Measurements from ENCODE around the gene MEF2A.
"Not testable (repeated sequence)": the region's sequence is repeated elsewhere in the genome, so short reads cannot be mapped to it uniquely, and the experiment has no call there.

The MEF2A gene

DNA sequence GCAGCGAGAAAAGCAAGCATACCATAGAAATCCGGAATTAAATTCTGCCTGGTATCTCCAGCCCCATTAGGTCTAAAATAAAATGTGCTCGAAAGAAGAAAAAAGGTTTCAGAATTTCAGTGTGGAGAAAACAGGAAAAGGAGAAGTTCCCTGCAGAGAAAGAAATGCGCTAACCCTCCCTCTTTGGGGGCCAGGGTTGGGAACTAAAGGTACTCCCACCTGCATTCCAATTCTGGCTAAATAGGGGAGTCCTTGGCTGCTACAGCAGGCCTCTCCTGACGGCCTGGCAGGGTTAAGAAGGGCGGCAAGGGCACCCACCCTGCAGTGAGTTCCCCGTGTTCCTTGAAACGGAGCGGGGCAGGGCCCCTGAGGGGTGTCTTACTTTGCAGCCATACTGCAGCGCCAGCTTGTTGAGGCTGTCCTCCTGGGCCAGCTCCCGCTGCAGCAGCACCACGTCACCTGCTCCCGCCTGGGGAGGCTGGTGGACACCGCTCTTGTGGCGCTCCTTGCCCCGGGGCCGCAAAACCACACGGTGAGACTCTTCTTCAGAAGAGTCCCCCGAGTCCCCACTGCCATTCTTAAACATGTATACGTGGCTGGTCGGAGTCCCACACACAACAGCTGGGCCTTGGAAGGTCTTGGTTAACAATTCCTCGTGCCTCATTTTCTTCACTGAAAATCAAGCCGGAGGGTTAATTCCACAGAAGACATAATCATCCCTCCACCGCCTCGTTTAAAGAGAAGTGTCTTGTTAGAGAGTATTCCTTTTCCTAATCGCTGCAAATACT is 165.7 kb downstream of the MEF2A start:
- DNase-seq (ENCODE audit: low spot score): no peak

DNA sequence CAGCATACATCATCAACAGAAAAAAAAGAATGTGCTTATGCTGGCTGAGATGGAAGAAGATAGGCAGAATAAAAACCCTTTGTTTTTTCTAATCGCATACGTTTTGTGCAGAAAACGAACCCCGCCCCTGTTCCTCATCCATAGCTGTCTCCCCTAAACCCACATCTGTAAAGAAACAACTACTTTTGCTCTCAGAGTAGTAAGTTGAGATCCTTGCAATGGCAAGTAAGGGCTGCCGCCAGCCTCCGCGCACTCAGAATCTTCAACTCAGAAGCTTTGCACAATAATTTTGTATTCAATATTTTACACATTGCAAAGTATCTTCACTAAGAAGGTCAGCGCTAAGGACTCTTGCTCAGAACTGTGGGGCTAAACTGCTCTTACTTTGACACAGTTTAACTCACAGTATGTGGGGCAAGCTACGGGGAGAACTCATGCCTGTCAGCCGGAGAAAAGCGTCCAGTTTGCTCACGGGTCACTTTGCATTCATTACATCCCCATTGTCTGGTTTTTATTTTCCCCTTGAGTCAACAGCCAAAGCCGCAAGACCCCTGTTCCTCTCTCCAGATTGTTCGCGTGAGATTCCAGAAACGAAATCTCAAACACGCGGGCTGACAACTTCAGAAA is 166.5 kb downstream of the MEF2A start:
- peak; percentile 25 for DNase-seq (ENCODE audit: low spot score)

DNA sequence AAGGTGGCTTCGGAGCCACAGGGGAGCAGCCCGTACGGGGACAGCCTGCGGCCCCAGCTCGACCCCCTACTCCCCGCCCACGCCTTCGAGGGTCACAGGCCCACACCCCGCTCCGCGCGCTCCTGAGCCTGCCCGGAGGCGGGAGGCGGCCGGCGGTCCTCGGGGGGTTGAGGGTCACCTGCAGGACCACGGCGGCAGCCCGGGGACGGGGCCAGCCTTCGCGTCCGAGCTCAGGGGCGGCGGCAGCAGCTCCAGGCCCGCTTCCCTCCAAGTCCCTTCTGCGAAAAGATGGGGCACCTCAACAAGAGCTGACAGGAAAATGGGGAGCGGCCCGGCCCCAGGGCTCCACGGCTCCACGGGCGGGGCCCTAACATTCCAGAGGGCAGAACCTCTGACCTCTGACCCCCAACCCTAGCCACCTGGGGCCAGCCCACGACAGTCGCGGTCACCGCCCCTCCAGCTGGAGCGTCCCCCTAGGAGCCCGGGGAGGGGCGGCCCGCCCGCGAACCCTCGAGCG is 167.0 kb downstream of the MEF2A start:
- peak; percentile 13 for DNase-seq (ENCODE audit: low spot score)

DNA sequence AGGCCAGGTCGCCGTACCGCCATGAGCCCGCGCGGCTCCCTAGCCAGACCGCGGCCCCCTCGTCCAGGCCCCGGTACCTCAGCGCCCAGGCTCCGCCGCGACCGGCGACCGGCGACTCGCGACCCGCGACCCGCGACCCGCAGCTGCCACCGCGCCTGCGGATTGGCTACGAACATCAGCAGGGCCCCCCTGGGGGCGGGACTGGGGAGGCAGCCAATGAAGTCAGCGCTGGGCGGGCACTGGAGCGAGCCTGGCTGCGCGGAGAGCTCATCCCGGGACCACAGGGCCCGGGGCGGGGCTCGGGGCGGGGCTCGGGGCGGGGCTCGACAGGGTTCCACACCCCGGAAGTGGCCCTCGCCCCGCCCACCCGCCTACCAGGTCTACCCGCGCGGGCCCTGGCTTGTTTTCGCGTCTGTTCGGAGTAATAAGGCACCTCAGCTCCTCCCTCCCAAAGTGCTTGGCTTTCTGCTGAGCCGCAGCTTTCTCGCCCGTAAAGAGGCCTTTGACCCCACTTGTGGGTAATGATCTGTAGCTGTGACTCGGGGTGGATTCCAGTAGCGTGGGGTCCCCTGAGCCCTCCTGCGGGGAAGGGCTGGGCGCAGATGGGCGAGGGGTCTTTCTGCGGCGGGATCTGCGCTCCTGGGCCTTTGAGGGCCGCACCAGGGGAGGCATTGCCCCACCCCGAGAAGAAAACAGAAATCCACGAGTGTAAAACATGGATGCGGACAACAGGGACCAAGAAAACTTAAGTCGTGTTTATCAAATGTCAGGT is 167.7 kb downstream of the MEF2A start, which contains the start of gene LYSMD4:
TSS of gene LYSMD4 (minus strand) at position 170 of the 772 bp plus-strand sequence. CDS start 1,438 bp downstream, outside the sequence.
- peak; percentile 93 for DNase-seq (ENCODE audit: low spot score)

DNA sequence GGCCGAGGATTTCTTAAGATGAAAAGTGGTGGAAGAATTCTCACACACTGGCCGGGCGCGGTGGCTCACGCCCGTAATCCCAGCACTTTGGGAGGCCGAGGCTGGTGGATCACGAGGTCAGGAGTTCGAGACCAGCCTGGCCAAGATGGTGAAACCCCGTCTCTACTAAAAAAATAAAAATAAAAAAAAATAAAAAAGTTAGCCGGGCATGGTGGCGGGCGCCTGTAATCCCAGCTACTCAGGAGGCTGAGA is 168.2 kb downstream of the MEF2A start:
- DNase-seq (ENCODE audit: low spot score): not testable (repeated sequence)

DNA sequence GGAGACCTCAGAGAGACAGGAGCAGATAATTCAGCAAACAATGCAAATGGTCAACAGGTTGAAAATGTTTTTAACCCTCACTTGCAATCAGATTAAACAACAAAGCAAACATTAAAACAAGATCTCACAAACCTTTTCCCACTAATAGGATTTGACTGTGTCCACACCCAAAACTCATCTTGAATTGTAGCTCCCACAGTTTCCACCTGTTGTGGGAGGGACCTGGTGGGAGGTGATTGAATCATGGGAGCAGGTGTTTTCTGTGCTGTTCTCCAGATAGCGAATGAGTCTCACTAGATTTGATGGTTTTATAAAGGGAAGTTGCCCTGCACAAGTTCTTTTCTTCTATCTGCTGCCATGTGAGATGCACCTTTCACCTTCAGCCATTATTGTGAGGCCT is 168.8 kb downstream of the MEF2A start:
- DNase-seq (ENCODE audit: low spot score): no peak

DNA sequence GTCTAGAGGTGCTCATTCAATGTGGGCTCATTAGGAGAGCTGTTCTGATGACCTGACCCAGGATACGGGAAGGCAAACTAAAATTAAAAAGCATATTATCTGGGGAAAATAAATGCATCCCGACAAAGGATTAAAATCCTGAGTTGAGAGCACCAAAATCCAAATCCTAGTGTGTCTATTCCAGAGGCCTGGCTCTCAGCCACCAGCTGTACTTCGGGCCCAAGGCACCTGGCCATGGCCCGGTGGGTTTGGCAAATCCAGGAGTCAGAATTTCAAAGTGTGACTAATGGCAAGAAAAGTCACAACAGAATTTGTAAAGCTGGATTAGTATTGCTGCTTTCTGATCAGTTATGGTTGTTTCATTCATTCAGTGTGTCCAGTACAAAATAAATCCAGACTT is 170.1 kb downstream of the MEF2A start:
- DNase-seq (ENCODE audit: low spot score): no peak

DNA sequence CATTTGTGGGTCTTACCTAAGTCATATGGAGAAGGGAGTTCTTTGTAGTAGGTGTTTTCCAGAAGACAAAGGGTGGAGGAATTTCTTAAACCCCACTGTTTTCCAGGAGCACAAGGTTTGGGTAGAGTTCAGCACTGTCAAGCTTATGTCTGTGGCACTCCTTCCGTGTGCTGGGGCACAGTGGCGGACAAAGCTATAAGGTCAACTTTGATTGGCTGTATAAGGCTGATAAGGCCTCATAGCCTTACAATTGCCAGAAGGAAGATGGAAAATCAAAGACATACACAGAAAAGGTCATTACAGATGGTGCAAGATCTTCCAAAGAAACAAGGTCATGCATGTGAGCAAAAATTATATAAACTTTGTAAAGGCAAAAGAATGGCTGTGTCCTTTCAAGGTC is 170.9 kb downstream of the MEF2A start:
- no peak for DNase-seq (ENCODE audit: low spot score)

DNA sequence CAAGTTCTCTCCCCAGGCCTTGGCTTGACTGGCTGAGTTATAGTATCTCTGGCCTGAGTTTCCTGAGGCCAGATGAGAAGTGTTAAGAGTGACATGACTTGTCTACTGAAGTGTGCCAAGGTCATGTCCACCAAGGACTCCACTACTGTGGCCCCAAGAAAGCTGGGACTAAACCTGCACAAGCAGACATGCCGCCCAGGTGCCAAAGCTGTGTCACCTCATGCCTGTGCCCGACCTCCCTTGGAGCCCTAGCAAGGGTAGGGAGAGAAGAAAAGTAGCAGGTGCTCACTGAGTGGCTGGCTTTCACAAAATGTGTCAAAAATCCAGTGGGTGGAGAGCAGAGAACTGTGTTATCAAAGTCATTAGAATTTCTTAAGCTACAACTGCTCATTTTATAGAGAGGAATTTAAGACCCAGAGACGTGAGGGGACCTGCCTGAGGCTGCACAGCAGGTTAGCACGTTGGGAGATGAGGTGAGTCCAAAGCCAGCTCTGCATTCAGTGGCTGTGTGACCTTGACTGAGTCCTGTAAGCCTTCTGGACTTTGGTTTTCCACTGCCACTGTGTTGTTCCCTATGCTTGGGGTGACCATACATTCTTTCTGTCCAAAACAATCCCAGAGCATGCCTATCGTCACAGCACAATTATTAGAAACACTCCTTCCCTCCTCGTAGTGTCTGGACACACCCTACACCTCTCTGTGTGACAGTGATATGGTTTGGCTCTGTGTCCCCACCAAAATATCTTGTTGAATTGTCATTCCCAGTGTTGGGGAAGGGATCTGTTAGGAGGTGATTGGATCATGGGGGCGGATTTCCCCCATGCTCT is 172.4 kb downstream of the MEF2A start:
- DNase-seq (ENCODE audit: low spot score): no peak

DNA sequence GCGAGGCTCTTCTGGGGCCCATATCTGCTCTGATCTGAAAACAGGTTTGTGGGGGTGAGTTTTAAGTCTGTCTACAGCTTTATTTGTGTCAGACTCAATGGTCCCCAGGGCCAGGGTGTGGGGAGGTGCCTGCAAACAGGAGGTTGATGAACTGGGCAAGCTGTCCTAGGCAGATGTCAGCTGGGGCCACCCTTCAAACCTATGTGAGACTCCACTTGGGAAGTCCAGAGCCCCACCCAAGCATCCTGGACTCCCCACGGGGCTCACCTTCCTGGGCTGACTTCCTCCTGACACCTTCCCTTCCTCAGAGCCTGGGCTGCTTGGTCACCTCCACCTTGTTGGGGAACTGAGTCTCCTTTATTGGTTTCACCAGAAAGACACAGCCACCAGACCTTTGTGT is 176.1 kb downstream of the MEF2A start:
- DNase-seq (ENCODE audit: low spot score): no peak

DNA sequence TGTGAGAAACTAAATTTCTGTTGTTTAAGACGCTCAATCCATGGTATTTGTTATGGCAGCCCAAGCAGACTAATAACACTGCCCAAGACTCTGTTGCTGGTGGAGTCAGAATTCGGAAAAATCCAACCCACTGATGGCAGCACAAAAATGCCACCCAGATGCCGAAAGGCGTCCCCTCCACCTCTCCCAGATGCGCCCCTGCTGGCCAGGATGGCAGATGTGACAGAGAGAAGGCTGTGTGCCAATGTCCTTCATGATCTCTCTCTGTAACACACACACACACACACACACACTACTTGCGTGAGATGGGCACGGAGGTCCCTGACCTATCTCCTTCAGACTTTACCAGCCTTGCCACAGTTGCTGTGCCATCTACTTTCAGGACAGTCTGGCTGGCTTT is 178.4 kb downstream of the MEF2A start:
- no peak for DNase-seq (ENCODE audit: low spot score)

DNA sequence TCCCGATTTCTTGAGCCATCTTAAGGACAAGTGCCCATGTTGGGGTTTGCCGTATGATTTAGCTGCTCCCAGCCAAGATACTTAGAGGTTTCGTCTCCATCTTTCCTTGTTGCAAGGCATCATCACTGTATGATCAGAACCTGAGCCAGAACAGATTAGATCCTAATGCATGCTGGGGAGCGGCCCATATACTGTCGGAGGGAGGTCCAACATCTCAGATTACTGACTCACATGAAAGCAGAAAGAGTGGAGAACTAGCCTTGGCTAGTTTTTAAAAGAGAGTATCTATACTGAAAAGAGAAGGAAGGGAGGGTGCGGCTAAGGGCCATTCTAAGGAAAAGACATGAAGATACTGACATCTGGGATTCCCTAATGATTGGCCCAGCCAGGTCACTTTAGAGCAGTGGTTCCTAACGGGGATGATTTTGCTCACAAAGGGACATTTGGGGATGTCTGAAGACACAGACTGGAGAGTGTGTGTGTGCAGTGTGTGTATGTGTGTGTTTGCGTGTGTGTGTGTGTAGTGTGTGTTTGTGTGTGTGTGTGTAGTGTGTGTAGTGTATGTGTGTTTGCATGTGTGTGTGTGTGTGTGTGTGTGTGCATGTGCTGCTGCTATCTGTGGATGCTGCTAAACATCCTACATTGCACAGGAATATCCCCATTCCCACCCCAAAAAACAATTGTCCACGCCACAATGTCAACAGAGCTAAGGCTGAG is 179.7 kb downstream of the MEF2A start:
- DNase-seq (ENCODE audit: low spot score): no peak

DNA sequence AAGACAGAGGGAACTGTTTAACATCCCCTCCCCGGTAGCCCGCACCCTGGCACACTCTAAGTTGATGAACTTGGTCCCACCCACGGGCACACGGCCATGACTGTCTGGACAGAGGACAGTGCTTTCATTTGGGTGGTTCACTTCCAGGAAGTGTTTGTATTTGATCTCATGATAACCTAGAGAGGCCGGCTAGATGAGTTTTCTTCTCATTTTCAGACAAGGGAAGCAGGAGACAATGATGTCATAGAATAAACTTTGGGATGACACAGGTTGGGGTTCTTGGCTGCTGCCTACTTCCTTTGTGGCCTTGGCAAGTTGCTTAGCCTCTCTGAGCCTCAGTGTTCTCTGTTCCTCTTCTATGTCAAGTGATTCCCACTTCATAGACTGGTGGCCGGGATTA is 183.6 kb downstream of the MEF2A start:
- DNase-seq (ENCODE audit: low spot score): no peak

DNA sequence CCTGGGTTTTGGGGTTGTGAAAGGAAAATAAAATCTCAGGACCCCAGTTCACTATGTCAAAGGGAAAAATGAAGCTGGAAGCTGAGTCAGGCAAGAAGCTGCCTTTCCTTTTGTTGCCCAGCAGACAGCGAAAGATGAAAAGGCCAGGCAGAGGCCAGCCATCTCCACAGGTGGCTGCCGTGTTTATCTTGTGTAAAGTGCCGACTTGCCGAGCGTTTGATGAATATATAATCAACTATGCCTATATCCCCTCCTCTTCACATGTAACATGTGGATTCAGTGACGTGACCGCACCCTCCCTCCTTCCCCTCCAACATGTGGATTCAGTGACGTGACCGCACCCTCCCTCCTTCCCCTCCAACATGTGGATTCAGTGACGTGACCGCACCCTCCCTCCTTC is 184.5 kb downstream of the MEF2A start:
- DNase-seq (ENCODE audit: low spot score): not testable (repeated sequence)

DNA sequence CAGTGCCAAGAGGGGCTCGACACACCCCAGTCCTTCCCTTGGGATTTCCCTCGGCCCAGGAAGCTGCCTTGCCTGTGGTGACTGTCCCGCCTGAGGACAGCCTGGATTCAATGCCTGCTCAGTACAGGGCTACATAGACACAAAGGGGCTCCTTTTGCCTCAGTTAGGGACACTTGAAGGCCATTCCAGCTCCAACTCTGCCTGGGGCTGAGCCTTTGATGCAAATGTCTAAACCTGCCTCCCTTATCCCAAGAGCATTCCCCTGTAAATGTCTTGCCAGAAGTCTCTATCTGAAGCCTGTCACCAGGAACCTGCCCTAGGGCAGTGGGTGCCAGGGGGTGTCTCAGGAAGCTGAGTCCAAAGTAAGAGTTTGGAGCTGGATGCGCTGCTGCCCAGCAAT is 186.8 kb downstream of the MEF2A start:
- DNase-seq (ENCODE audit: low spot score): no peak

DNA sequence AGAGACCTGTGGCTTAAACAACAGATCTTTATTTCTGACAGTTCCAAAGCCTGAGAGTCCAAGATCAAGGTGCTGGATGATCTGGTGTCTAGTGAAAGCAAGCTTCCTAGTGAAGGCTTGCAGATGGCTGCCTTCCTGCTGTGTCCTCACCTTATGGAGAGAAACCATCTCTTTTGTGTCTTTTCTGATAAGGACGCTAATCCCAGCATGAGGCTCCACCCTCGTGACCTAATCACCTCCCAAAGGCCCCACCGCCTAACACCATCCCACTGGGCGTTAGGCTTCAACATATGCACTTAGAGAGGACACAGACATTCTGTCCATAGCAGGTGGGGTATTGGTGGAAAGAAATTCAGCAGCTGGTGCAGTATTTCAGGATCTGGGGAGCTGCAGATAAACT is 187.3 kb downstream of the MEF2A start:
- no peak for DNase-seq (ENCODE audit: low spot score)

DNA sequence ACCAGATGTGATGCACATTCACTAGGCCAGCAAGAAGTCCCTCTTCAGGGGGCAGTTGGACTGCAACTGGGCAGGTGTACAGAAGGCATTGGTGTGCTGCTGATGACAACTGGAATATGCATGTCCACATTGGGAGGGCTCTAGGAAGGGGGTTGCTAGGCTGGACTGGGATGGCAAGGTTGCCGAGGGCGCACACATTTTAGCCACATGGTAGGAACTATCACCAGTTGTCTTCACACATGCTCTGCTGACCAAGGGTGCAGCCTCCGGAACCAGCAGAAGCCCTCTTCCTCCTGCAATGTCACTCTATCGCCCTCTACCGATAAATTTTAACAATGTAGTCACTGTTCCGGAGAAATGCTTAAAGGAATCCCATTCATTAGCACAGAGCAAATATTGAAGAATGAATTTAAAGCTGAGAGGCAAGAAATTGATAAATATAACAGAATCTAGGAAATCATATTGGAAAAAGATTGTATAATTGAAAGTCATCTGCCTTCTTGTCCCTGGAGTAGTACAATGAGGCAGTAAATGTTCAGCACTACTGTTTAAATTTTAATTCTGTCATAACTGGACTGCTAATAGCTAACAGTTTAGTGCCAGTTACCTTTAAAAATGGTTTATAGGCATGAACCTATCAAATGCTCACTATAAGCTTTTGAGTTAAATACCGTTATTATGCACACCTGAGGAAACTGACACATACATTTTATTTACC is 190.1 kb downstream of the MEF2A start:
- DNase-seq (ENCODE audit: low spot score): peak; percentile 79

DNA sequence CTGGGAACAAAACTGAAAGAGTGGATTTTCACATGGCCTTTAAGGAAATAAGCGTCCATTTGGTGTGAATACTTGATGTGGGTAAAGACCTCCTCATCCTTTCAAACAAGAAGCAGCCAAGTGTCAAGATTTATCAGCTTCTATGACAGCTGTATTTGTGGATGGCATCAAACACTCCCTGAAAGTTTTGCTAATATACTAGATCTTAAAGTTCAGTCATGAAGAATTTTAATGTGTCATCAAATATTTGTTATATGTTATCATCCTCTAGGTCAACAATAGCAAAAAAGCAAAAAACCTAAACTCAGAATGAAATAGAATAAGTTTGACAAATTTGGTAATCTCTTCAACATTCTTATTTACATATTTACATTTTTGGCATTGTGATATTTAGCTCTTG is 196.5 kb downstream of the MEF2A start:
- peak; percentile 14 for DNase-seq (ENCODE audit: low spot score)

DNA sequence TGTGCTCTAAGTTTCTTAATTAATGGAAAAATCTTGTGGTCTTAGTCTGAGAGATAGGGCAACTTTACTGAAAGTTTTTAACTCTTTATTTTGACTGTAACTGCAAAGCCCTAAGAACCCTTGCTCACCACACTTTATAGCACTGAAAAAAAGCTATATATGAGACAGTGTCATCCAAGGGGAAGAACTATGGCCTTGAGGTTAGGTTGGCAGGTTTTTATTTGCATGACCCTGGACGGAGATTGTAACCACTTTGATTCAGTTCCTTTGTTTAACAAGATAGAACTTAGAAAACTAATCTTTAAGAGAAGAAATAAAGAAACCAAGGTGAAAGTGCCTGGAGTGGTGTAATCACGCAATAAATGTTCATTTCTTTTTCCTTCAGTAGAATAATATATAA is 198.0 kb downstream of the MEF2A start:
- no peak for DNase-seq (ENCODE audit: low spot score)

DNA sequence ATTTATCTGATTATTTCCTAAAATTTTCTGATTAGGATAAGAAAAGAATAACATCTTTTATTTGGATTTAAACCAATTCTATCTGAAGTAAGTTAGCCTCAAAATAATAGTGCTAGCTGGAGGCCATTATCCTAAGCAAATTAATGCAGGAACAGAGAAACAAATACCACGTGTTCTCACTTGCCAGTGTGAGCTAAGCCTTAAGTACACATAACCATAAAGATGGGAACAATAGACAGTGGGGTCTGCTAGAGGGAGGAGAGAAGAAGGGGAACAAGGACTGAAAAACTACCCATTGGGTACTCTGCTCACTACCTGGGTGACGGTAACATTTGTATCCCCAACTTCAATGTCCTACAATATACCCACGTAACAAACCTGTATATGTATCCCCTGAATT is 198.7 kb downstream of the MEF2A start:
- no peak for DNase-seq (ENCODE audit: low spot score)
